HepG2 (cell line): ENCODE results near the gene UBE2S. TPM values are rescaled to one million over a fixed set of nuclear protein-coding genes. Genes with fewer than 3 reads are reported as not detected.
A peak's percentile ranks its signal among the peaks of the same experiment; 100 is the strongest.

Source experiments
- AHR ChIP-seq: IDR thresholded peaks from 2 replicates; pipeline ENCODE4 v1.6.1; 2018; ENCODE audit warnings: missing genetic modification reagents, missing compliant biosample characterization
- ATRX ChIP-seq: sonication (generic); formaldehyde crosslinking; IDR thresholded peaks from 2 replicates; pipeline ENCODE4 v1.4.0; 2020; ENCODE audit warnings: missing genetic modification reagents, borderline replicate concordance
- E2F2 ChIP-seq: sonication (generic); formaldehyde crosslinking; IDR thresholded peaks from 2 replicates; pipeline ENCODE4 v1.4.0; 2020; ENCODE audit warnings: missing genetic modification reagents, borderline replicate concordance
- GATAD2A ChIP-seq: IDR thresholded peaks from 2 replicates; pipeline ENCODE4 v1.6.1; 2016
- GZF1 ChIP-seq: sonication (generic); formaldehyde crosslinking; IDR thresholded peaks from 2 replicates; pipeline ENCODE4 v1.5.1; 2020; ENCODE audit warnings: mild to moderate bottlenecking, missing genetic modification reagents
- MEF2D ChIP-seq: sonication (generic); formaldehyde crosslinking; IDR thresholded peaks from 2 replicates; pipeline ENCODE4 v1.5.1; 2020; ENCODE audit warnings: mild to moderate bottlenecking, missing genetic modification reagents
- MTA3 ChIP-seq: sonication (generic); formaldehyde crosslinking; IDR thresholded peaks from 2 replicates; pipeline ENCODE4 v1.4.0; 2020; ENCODE audit warnings: missing genetic modification reagents
- MXD3 ChIP-seq: IDR thresholded peaks from 2 replicates; pipeline ENCODE4 v1.6.1; 2016; ENCODE audit warnings: mild to moderate bottlenecking, missing biosample characterization, missing genetic modification reagents
- PLRG1 ChIP-seq: fragments of 450-650 bp; conservative IDR thresholded peaks from 2 replicates; pipeline ENCODE4 v1.6.1; 2016
- RAD51 ChIP-seq: fragments of 450-650 bp; IDR thresholded peaks from 2 replicates; pipeline ENCODE4 v1.6.1; 2016; ENCODE audit warnings: borderline replicate concordance
- REST ChIP-seq, 2 experiments: IDR thresholded peaks; 2 replicates each; pipeline ENCODE4 v1.6.1; 2011 to 2012; ENCODE audit warnings: low read length in 2 of 2, borderline replicate concordance in 1 of 2, low read depth in 1 of 2, mild to moderate bottlenecking in 1 of 2, moderate library complexity in 1 of 2
- SMAD1 ChIP-seq: sonication (generic); formaldehyde crosslinking; IDR thresholded peaks from 2 replicates; pipeline ENCODE4 v1.4.0; 2020; ENCODE audit warnings: missing genetic modification reagents, low read depth, mild to moderate bottlenecking, borderline replicate concordance
- TGIF2 ChIP-seq: IDR thresholded peaks from 2 replicates; pipeline ENCODE4 v1.6.1; 2016; ENCODE audit warnings: control low read depth, missing compliant biosample characterization
- TOE1 ChIP-seq: sonication (generic); formaldehyde crosslinking; IDR thresholded peaks from 2 replicates; pipeline ENCODE4 v1.4.0; 2020; ENCODE audit warnings: mild to moderate bottlenecking, missing genetic modification reagents
- ZFP36L1 ChIP-seq: sonication (generic); formaldehyde crosslinking; IDR thresholded peaks from 2 replicates; pipeline ENCODE4 v1.8.0; 2022; ENCODE audit warnings: mild to moderate bottlenecking, missing genetic modification reagents, moderate library complexity
- ZFP37 ChIP-seq: sonication (generic); formaldehyde crosslinking; IDR thresholded peaks from 2 replicates; pipeline ENCODE4 v1.4.0; 2020; ENCODE audit warnings: missing genetic modification reagents, borderline replicate concordance
- ZNF329 ChIP-seq: sonication (generic); formaldehyde crosslinking; IDR thresholded peaks from 2 replicates; pipeline ENCODE4 v1.9.0; 2021; ENCODE audit warnings: low read depth, mild to moderate bottlenecking, missing genetic modification reagents
- ZNF44 ChIP-seq: sonication (generic); formaldehyde crosslinking; IDR thresholded peaks from 2 replicates; pipeline ENCODE4 v1.5.1; 2020; ENCODE audit warnings: mild to moderate bottlenecking, missing genetic modification reagents
- ZNF574 ChIP-seq: sonication (generic); formaldehyde crosslinking; IDR thresholded peaks from 2 replicates; pipeline ENCODE4 v1.4.0; 2020; ENCODE audit warnings: missing genetic modification reagents
- ZNF577 ChIP-seq: sonication (generic); formaldehyde crosslinking; IDR thresholded peaks from 2 replicates; pipeline ENCODE4 v1.4.0; 2020; ENCODE audit warnings: mild to moderate bottlenecking, low read depth, missing genetic modification reagents, borderline replicate concordance
- ZNF598 ChIP-seq: sonication (generic); formaldehyde crosslinking; IDR thresholded peaks from 2 replicates; pipeline ENCODE4 v1.5.1; 2020; ENCODE audit warnings: mild to moderate bottlenecking, missing genetic modification reagents, borderline replicate concordance
- ZNF678 ChIP-seq: sonication (generic); formaldehyde crosslinking; IDR thresholded peaks from 2 replicates; pipeline ENCODE4 v1.4.0; 2020; ENCODE audit warnings: mild to moderate bottlenecking, missing genetic modification reagents
- ZSCAN9 ChIP-seq: IDR thresholded peaks from 2 replicates; pipeline ENCODE4 v1.6.1; 2016; ENCODE audit warnings: borderline replicate concordance
- polyA plus RNA-seq, 8 experiments: library from polyadenylated mRNA; depleted of rRNA in 3 of 8; stranded (reverse) in 7 of 8; unstranded in 1 of 8; fragments of >200 nt; fragmentation: Illumina TruSeq in 4 of 8; extraction: Trizol in 4 of 8; gene quantifications; 2 replicates each; pipeline versions ENCODE4 v1.2.1 to v1.2.3, GENCODE V29; 2011 to 2016; ENCODE audit warnings: low read depth in 4 of 8, missing spikeins in 1 of 8, mixed read lengths in 1 of 8; ENCODE audit not compliant: insufficient read depth in 1 of 8
- total RNA-seq, 5 experiments: library from RNA; depleted of rRNA; stranded (reverse); fragments of >200 nt; fragmentation: Illumina TruSeq; extraction: Trizol; gene quantifications; 2 replicates each; pipeline ENCODE4 v1.2.3, GENCODE V29; 2016; ENCODE audit warnings: low read depth in 1 of 5

UBE2S gene
- total and polyA plus RNA-seq, 2 of the 13 experiments (the other 11 are each of a cell fraction or from before 2014, with no cell fraction given): 32.2 to 39.3 TPM

- peak; percentile 55 for TF ChIP-seq ZNF574 (CRISPR knock-in tag)
- TF ChIP-seq E2F2: no peak
- no peak for TF ChIP-seq SMAD1 (CRISPR knock-in tag)
- no peak for TF ChIP-seq RAD51
- TF ChIP-seq GATAD2A (CRISPR knock-in tag): 0 out of 2 replicates have a peak, but pooled peaks have one; percentile 15
- TF ChIP-seq MTA3: no peak
- TF ChIP-seq ZNF44 (CRISPR knock-in tag): no peak
- no peak for TF ChIP-seq PLRG1
- 0 out of 2 replicates have a peak, but pooled peaks have one; percentile 42 for TF ChIP-seq ZFP36L1 (CRISPR knock-in tag)
- TF ChIP-seq ZNF329 (CRISPR knock-in tag): 0 out of 2 replicates have a peak, but pooled peaks have one; percentile 37
- TF ChIP-seq ATRX: no peak
- no peak for TF ChIP-seq ZNF577 (CRISPR knock-in tag)
- TF ChIP-seq MXD3 (CRISPR knock-in tag): peak; percentile 88; the same call in 1 of the 2 replicates
- no peak for TF ChIP-seq TOE1 (CRISPR knock-in tag)
- peak; percentile 84 for TF ChIP-seq TGIF2 (CRISPR knock-in tag)
- TF ChIP-seq ZNF598 (CRISPR knock-in tag): no peak
- TF ChIP-seq GZF1 (CRISPR knock-in tag): 0 out of 2 replicates have a peak, but pooled peaks have one; percentile 56
- peak; percentile 95 for TF ChIP-seq ZSCAN9 (CRISPR knock-in tag)
- peak in 1 of 2 experiments; percentile 99 for TF ChIP-seq REST (IDR thresholded peaks at IDR 0.05; ENCODE audit: borderline replicate concordance in 1 of 2, low read depth in 1 of 2, low read length in 2 of 2)
- TF ChIP-seq ZFP37 (CRISPR knock-in tag): 0 out of 2 replicates have a peak, but pooled peaks have one; percentile 43
- TF ChIP-seq AHR (CRISPR knock-in tag): 0 out of 2 replicates have a peak, but pooled peaks have one; percentile 46
- no peak for TF ChIP-seq ZNF678 (CRISPR knock-in tag)
- peak; percentile 73; the same call in 1 of the 2 replicates for TF ChIP-seq MEF2D
Measured at GRCh38 chr19:55437410-55437809, 29.8 kb upstream of the UBE2S start (continued).
